Body of pancreas (tissue), 4 donors: ENCODE results near the gene ATP9B.

Experiments
- CTCF ChIP-seq, 7 experiments: fragments of 450-650 bp in 4 of 7; fragments of 200-600 bp in 3 of 7; sonication (generic) in 3 of 7; IDR thresholded peaks; one replicate each; pipeline ENCODE4 v1.5.1; 2016 to 2019; ENCODE audit warnings: antibody characterized with exemption in 7 of 7
- POLR2A ChIP-seq, 3 donors: fragments of 450-650 bp; IDR thresholded peaks; one replicate each; pipeline ENCODE4 v1.6.1; 2016; ENCODE audit warnings: antibody characterized with exemption in 3 of 3, mild to moderate bottlenecking in 2 of 3

- TF ChIP-seq CTCF (IDR thresholded peaks at IDR 0.05): no peak
- no peak for TF ChIP-seq POLR2A (IDR thresholded peaks at IDR 0.05)
Measured at GRCh38 chr18:79218605-79219190, 149.5 kb downstream of the ATP9B start.
